Transverse colon (tissue), 4 donors: ENCODE measurements around the gene PTBP3.

Experiments
- CTCF ChIP-seq, 5 experiments: fragments of 200-600 bp in 3 of 5; fragments of 450-650 bp in 2 of 5; sonication (generic) in 3 of 5; IDR thresholded peaks; 1 replicate in 2 of 5; 2 replicates in 3 of 5; pipeline ENCODE4 v1.5.1; 2016 to 2017; ENCODE audit warnings: antibody characterized with exemption in 5 of 5, inconsistent platforms in 3 of 5, mild to moderate bottlenecking in 2 of 5, moderate library complexity in 1 of 5
- POLR2A ChIP-seq: fragments of 450-650 bp; IDR thresholded peaks from one replicate; pipeline ENCODE4 v1.6.1; 2016; ENCODE audit warnings: antibody characterized with exemption, mild to moderate bottlenecking, moderate library complexity
- POLR2AphosphoS5 ChIP-seq, 3 donors: sonication (generic); formaldehyde crosslinking; IDR thresholded peaks; one replicate each; pipeline ENCODE4 v1.6.1; 2016; ENCODE audit warnings: antibody characterized with exemption in 3 of 3

DNA sequence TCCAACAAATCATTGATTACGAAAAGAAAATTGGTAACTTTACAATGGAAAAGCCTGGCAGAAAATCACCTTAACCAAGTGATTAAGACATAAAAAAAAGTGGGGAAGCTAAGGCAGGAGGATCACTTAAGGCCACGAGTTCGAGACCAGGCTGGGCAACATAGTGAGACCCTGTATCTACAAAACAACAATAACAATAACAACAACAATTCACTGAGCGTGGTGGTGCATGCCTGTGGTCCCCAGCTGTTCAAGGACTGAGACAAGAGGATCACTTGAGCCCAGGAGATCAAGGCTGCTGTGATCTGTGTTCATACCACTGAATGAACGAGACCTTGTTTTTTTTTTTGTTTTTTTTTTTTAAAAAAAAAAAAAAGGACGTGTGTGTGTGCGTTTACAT is 21.3 kb downstream of the PTBP3 start:
- TF ChIP-seq CTCF (IDR thresholded peaks at IDR 0.05) (no peak), POLR2AphosphoS5 (IDR thresholded peaks at IDR 0.05) (no peak), POLR2A (no peak)
